ENCODE results near the gene SLC30A7. TPM values are rescaled to one million over a fixed set of nuclear protein-coding genes. Genes with fewer than 3 reads are reported as not detected.

Gene SLC30A7
- total RNA-seq, 1 experiment from 2014 or later: 20.7 TPM

- Mint-ChIP-seq H3K27ac (no peak overlapping the region), H3K36me3 (peaks cover 53% of the 10 kb centered on the region), H3K4me1 (no peaks in the 10 kb centered on the region), H3K27me3 (ENCODE audit: low read depth) (no peaks in the 10 kb centered on the region), H3K4me3 (no peak overlapping the region), H3K9me3 (peaks cover 5% of the 10 kb centered on the region; the same call in 1 of the 2 replicates)
- no peak for TF ChIP-seq HMGXB4 (CRISPR knock-in tag; IDR thresholded peaks at IDR 0.05)
- no peak for TF ChIP-seq RELA (CRISPR knock-in tag; IDR thresholded peaks at IDR 0.05; ENCODE audit: borderline replicate concordance)
- no peak for TF ChIP-seq ZNF138 (CRISPR knock-in tag; conservative IDR thresholded peaks at IDR 0.05)
- no peak for TF ChIP-seq USF2 (CRISPR knock-in tag; IDR thresholded peaks at IDR 0.05)
- no peak for TF ChIP-seq ZNF532 (CRISPR knock-in tag; IDR thresholded peaks at IDR 0.05; ENCODE audit: borderline replicate concordance)
- no peak for TF ChIP-seq ZNF219 (CRISPR knock-in tag; IDR thresholded peaks at IDR 0.05; ENCODE audit: borderline replicate concordance)
- TF ChIP-seq FOXK1 (CRISPR knock-in tag; IDR thresholded peaks at IDR 0.05): no peak
- no peak for TF ChIP-seq PREB (CRISPR knock-in tag; IDR thresholded peaks at IDR 0.05; ENCODE audit: borderline replicate concordance)
- TF ChIP-seq, protein P1, sequence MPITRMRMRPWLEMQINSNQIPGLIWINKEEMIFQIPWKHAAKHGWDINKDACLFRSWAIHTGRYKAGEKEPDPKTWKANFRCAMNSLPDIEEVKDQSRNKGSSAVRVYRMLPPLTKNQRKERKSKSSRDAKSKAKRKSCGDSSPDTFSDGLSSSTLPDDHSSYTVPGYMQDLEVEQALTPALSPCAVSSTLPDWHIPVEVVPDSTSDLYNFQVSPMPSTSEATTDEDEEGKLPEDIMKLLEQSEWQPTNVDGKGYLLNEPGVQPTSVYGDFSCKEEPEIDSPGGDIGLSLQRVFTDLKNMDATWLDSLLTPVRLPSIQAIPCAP (CRISPR knock-in tag; IDR thresholded peaks at IDR 0.05): no peak
- TF ChIP-seq TEAD4 (CRISPR knock-in tag; IDR thresholded peaks at IDR 0.05): no peak
- no peak for TF ChIP-seq NFATC4 (CRISPR knock-in tag; IDR thresholded peaks at IDR 0.05)
- no peak for TF ChIP-seq JUN (CRISPR knock-in tag; IDR thresholded peaks at IDR 0.05)
- no peak for TF ChIP-seq USF1 (CRISPR knock-in tag; IDR thresholded peaks at IDR 0.05)
- CTCF ChIA-PET: no interaction called here
- ATAC-seq: no peak
- no peak for DNase-seq (ENCODE audit: low spot score)
- POLR2A ChIA-PET: no interaction called here
These were observed 9.3 kb downstream of the SLC30A7 start for GRCh38 chr1:100905181-100905580.

DNA sequence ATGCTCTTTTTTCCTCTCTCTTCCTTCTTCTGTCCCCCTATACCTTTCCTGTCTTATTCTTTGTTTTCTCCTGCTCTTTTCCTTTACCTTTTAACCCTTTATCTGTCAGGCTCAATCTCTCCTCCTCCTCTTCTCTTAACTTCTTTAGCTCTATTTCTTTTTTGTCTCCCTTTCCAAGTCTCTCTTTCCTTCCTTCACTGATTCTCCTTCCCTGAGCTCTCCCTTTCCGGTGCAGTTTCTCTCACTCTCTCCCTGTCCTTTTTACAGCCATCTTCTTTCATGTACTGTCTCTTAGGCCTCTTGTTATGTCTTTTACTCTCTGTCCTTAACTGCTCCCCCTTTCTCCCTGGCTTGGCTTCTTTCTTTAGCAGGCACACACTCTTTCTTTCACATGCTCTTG is 12.0 kb downstream of the SLC30A7 start:
- Mint-ChIP-seq H3K4me1 (no peaks in the 10 kb centered on the region), H3K4me3 (no peak overlapping the region), H3K9me3 (peaks cover 5% of the 10 kb centered on the region; the same call in 1 of the 2 replicates), H3K27me3 (ENCODE audit: low read depth) (no peaks in the 10 kb centered on the region), H3K27ac (no peak overlapping the region; the same call in 1 of the 2 replicates), H3K36me3 (peaks cover 48% of the 10 kb centered on the region)
- CTCF ChIA-PET: no interaction called here
- ATAC-seq: no peak
- no peak for DNase-seq (ENCODE audit: low spot score)
- POLR2A ChIA-PET: no interaction called here
- TF ChIP-seq SOX15 (CRISPR knock-in tag; IDR thresholded peaks at IDR 0.05): no peak
- no peak for TF ChIP-seq ZNF138 (CRISPR knock-in tag; conservative IDR thresholded peaks at IDR 0.05)
- TF ChIP-seq, protein P2, sequence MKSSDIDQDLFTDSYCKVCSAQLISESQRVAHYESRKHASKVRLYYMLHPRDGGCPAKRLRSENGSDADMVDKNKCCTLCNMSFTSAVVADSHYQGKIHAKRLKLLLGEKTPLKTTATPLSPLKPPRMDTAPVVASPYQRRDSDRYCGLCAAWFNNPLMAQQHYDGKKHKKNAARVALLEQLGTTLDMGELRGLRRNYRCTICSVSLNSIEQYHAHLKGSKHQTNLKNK (CRISPR knock-in tag; IDR thresholded peaks at IDR 0.05): no peak
- TF ChIP-seq ZNF281 (CRISPR knock-in tag; IDR thresholded peaks at IDR 0.05): no peak
- no peak for TF ChIP-seq ATF1 (CRISPR knock-in tag; IDR thresholded peaks at IDR 0.05)
- TF ChIP-seq NFATC4 (CRISPR knock-in tag; IDR thresholded peaks at IDR 0.05): no peak
- no peak for TF ChIP-seq PRDM15 (CRISPR knock-in tag; IDR thresholded peaks at IDR 0.05)
